PC-9 (cell line): ENCODE measurements around the gene QRFPR. TPM values are rescaled to one million over a fixed set of nuclear protein-coding genes. Genes with fewer than 3 reads are reported as not detected.

Experiments used
- BruUV-seq: library from RNA; stranded (reverse); fragments of 400-500 nt; replicated peaks from 2 replicates; lab custom pipeline; 2021; lab: Mats Ljungman, UMichigan
- CTCF ChIA-PET: fragments of 300-600 bp; sonication (Branson Sonifier 250); formaldehyde crosslinking; loops from one replicate; lab custom pipeline; 2022; ENCODE audit warnings: antibody characterized with exemption; lab: Charles Lee
- POLR2A ChIA-PET: fragments of 300-600 bp; sonication (Branson Sonifier 250); formaldehyde crosslinking; loops from one replicate; lab custom pipeline; 2022; ENCODE audit warnings: antibody characterized with exemption; ENCODE audit not compliant: unreplicated experiment; lab: Charles Lee
- DNase-seq, 2 experiments: peaks; one replicate each; pipeline versions ENCODE4 v3.0.0 to v3.0.0-alpha.2; 2015 to 2022; ENCODE audit warnings: mixed read lengths in 1 of 2
- H2AFZ ChIP-seq: fragments of 200-600 bp; sonication (generic); 2 replicates; pipeline ENCODE4 v1.8.1; 2017; ENCODE audit warnings: antibody characterized with exemption
- H3F3A ChIP-seq: fragments of 200-600 bp; sonication (generic); 2 replicates; pipeline ENCODE4 v1.8.1; 2017; ENCODE audit warnings: antibody characterized with exemption, mild to moderate bottlenecking, low read depth; ENCODE audit not compliant: insufficient read depth
- H3K27ac ChIP-seq: fragments of 200-600 bp; sonication (generic); 2 replicates; pipeline ENCODE4 v1.6.1; 2016; ENCODE audit warnings: mixed run types
- H3K27me3 ChIP-seq: fragments of 200-600 bp; sonication (generic); 2 replicates; pipeline ENCODE4 v1.6.1; 2016; ENCODE audit warnings: low read depth, mixed run types; ENCODE audit not compliant: insufficient read depth
- H3K36me3 ChIP-seq: fragments of 200-600 bp; sonication (generic); 2 replicates; pipeline ENCODE4 v1.6.1; 2016; ENCODE audit warnings: low read depth, mixed run types
- H3K4me1 ChIP-seq: fragments of 200-600 bp; sonication (generic); replicated peaks from 2 replicates; pipeline ENCODE4 v1.6.1; 2016; ENCODE audit warnings: mixed run types; ENCODE audit not compliant: insufficient read depth
- H3K4me2 ChIP-seq: fragments of 200-600 bp; sonication (generic); 2 replicates; pipeline ENCODE4 v1.6.1; 2017; ENCODE audit warnings: mixed run types
- H3K4me3 ChIP-seq: fragments of 200-600 bp; sonication (generic); 2 replicates; pipeline ENCODE4 v1.6.1; 2016; ENCODE audit warnings: mixed run types
- H3K79me2 ChIP-seq: fragments of 200-600 bp; sonication (generic); 2 replicates; pipeline ENCODE4 v1.6.1; 2017; ENCODE audit warnings: low read depth, mixed run types
- H3K9me2 ChIP-seq: fragments of 200-600 bp; sonication (generic); 2 replicates; pipeline ENCODE4 v1.8.1; 2017; ENCODE audit warnings: mild to moderate bottlenecking; ENCODE audit not compliant: insufficient read depth
- H3K9me3 ChIP-seq: fragments of 200-600 bp; sonication (generic); 2 replicates; pipeline ENCODE4 v1.8.1; 2016; ENCODE audit warnings: low read depth; ENCODE audit not compliant: insufficient read depth
- H4K20me1 ChIP-seq: fragments of 200-600 bp; sonication (generic); 2 replicates; pipeline ENCODE4 v1.8.1; 2017; ENCODE audit not compliant: insufficient read depth
- EZH2 ChIP-seq: fragments of 200-600 bp; sonication (generic); IDR thresholded peaks from 2 replicates; pipeline ENCODE4 v1.8.0; 2017; ENCODE audit warnings: antibody characterized with exemption, low read depth
- intact Hi-C: fragments of 100-400 bp; cut with micrococcal nuclease; formaldehyde crosslinking; loops from one replicate; pipeline ENCODE4 v1.10.0; 2022; ENCODE audit not compliant: unreplicated experiment
- total RNA-seq: library from RNA; stranded (reverse); gene quantifications from 2 replicates; pipeline ENCODE4 v1.2.3, GENCODE V29; 2021
- TF ChIP-seq, protein P1 (sequence below): fragments of 200-600 bp; sonication (generic); conservative IDR thresholded peaks from 2 replicates; pipeline ENCODE4 v1.6.1; 2017; ENCODE audit warnings: mixed run types, antibody characterized with exemption, mild to moderate bottlenecking, moderate library complexity

The QRFPR gene
- total RNA-seq, 1 experiment from 2014 or later, result 0.28 TPM

DNA sequence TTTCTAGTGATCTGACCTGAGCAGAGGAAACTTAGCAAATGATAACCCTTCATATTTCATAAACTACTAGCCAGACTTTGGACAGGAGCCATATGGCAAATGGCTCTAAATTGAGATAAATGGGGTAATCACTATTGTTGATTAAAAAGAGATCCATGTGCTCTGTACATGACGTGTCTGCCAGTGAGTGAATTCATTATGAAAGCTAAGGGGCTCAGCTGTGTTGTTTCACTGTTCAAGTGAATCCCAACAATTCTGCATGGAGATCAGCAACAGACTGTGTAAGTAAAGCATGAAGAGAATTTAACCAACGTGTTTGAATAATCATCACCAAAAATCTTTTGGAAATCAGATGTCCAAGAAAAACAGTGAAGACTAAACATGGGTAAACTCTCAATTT, 9.5 kb upstream of the QRFPR start:
- Histone ChIP-seq H3K27ac (no peak overlapping the region), H3K9me3 (no peaks in the 10 kb centered on the region), H3K36me3 (no peaks in the 10 kb centered on the region), H3F3A (no peaks in the 10 kb centered on the region), H2AFZ (no peak overlapping the region), H3K4me3 (no peak overlapping the region), H3K27me3 (no peaks in the 10 kb centered on the region), H4K20me1 (no peaks in the 10 kb centered on the region), H3K79me2 (no peaks in the 10 kb centered on the region), H3K4me1 (no peaks in the 10 kb centered on the region), H3K4me2 (no peak overlapping the region), H3K9me2 (0 out of 2 replicates have a peak, but pooled peaks cover 3% of the 10 kb centered on the region)
- CTCF ChIA-PET, result no interaction called here
- BruUV-seq, result no TSS peak
- intact Hi-C loops, result no loop called here
- DNase-seq, result no peak
- TF ChIP-seq EZH2, result no peak
- TF ChIP-seq, protein P1, sequence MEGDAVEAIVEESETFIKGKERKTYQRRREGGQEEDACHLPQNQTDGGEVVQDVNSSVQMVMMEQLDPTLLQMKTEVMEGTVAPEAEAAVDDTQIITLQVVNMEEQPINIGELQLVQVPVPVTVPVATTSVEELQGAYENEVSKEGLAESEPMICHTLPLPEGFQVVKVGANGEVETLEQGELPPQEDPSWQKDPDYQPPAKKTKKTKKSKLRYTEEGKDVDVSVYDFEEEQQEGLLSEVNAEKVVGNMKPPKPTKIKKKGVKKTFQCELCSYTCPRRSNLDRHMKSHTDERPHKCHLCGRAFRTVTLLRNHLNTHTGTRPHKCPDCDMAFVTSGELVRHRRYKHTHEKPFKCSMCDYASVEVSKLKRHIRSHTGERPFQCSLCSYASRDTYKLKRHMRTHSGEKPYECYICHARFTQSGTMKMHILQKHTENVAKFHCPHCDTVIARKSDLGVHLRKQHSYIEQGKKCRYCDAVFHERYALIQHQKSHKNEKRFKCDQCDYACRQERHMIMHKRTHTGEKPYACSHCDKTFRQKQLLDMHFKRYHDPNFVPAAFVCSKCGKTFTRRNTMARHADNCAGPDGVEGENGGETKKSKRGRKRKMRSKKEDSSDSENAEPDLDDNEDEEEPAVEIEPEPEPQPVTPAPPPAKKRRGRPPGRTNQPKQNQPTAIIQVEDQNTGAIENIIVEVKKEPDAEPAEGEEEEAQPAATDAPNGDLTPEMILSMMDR, result no peak
- POLR2A ChIA-PET, result no interaction called here

DNA sequence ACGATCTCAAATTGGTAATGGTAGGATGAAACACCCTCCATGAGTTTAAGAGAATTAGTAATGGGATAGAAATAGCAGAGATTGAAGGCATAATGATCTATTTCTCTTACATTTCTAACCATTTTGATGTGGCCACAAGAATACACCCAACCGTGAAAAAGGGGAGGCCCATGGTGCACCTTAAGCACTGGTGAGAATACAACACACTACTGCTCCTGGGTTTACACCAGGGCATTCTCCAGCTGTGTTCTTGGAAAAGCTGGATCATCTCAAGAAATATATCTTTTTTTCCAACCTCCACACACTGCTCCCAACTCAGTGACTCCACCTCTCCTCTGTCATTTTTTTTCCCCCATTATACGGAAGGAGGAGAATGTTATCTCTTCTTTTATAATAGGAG, 1.5 kb downstream of the QRFPR start:
- Histone ChIP-seq H2AFZ (no peak overlapping the region), H3K4me2 (no peak overlapping the region), H3K9me3 (no peaks in the 10 kb centered on the region; the same call in 1 of the 2 replicates), H3K4me1 (peaks cover 8% of the 10 kb centered on the region; the same call in 1 of the 2 replicates), H3K27ac (no peak overlapping the region), H3K9me2 (no peaks in the 10 kb centered on the region), H3F3A (no peaks in the 10 kb centered on the region), H3K4me3 (no peak overlapping the region), H3K27me3 (no peaks in the 10 kb centered on the region), H3K36me3 (no peaks in the 10 kb centered on the region), H3K79me2 (no peaks in the 10 kb centered on the region), H4K20me1 (no peaks in the 10 kb centered on the region)
- ChIA-PET CTCF (no interaction called here), POLR2A (interaction anchor here (0.5 kb wide), 1 partner anchor 73 kb away, joined by 6 read pairs; no protein-coding TSS in a partner anchor)
- TF ChIP-seq, protein P1, result no peak
- no peak for TF ChIP-seq EZH2
- no peak for DNase-seq
- intact Hi-C loops, result no loop called here
- BruUV-seq, result no TSS peak

DNA sequence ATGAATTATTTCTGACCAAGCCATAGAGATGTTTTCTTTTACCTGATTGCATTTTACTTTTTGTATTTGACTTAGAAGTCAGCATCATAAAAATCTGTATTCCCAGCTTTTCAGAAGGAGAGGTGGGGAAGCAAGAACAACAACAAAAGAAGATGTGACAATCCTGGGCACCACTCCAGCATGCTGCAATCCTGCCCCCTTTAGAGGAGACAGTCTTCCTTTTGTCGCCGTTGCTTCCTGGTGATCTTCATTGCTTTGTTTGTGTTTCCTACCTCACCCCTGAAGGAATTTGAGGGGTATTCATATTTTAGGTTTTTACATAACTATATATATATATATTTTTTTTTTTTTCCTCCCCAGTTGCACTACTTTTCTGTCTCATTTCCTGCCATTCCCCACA, 3.7 kb downstream of the QRFPR start:
- no peaks in the 10 kb centered on the region for H4K20me1 ChIP-seq
- H3F3A ChIP-seq, result no peaks in the 10 kb centered on the region
- ChIA-PET CTCF (no interaction called here), POLR2A (no interaction called here)
- intact Hi-C loops, result no loop called here
- no peaks in the 10 kb centered on the region for H3K9me2 ChIP-seq
- H3K9me3 ChIP-seq, result no peaks in the 10 kb centered on the region
- H3K4me1 ChIP-seq, result peaks cover 8% of the 10 kb centered on the region; the same call in 1 of the 2 replicates
- H3K79me2 ChIP-seq, result no peaks in the 10 kb centered on the region
- H3K27ac ChIP-seq, result no peak overlapping the region
- no peak overlapping the region for H2AFZ ChIP-seq
- BruUV-seq, result no TSS peak
- no peaks in the 10 kb centered on the region for H3K36me3 ChIP-seq
- H3K27me3 ChIP-seq, result no peaks in the 10 kb centered on the region
- no peak overlapping the region for H3K4me3 ChIP-seq
- H3K4me2 ChIP-seq, result no peak overlapping the region
- DNase-seq, result no peak
- no peak for TF ChIP-seq EZH2
- TF ChIP-seq, protein P1, result no peak
